NB4 (cell line): ENCODE measurements around the gene UBE2U.
"Not testable (repeated sequence)": the region's sequence is repeated elsewhere in the genome, so short reads cannot be mapped to it uniquely, and the experiment has no call there.

ENCODE experiments used
- POLR2A ChIP-seq: IDR thresholded peaks from 2 replicates; pipeline ENCODE4 v1.6.1; 2011; ENCODE audit warnings: mild to moderate bottlenecking; ENCODE audit not compliant: insufficient read length; ENCODE audit errors: extremely low read depth
- TF ChIP-seq, protein P1 (sequence below): IDR thresholded peaks from 2 replicates; pipeline ENCODE4 v1.6.1; 2011; ENCODE audit warnings: low read depth, low read length
- TF ChIP-seq, protein P2 (sequence below): IDR thresholded peaks from one replicate; pipeline ENCODE4 v1.5.1; 2012; ENCODE audit warnings: low read depth, low read length

DNA sequence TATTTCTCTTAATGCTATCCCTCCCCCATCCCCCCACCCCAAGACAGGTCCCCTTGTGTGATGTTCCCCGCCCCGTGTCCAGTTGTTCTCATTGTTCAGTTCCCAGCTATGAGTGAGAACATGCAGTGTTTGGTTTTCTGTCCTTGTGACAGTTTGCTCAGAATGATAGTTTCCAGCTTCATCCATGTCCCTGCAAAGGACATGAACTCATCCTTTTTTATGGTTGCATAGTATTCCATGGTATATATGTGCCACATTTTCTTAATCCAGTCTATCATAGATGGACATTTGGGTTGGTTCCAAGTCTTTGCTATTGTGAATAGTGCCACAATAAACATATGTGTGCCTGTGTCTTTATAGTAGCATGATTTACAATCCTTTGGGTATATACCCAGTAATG is 55.0 kb downstream of the UBE2U start:
- not testable (repeated sequence) for TF ChIP-seq POLR2A
- TF ChIP-seq, protein P1, sequence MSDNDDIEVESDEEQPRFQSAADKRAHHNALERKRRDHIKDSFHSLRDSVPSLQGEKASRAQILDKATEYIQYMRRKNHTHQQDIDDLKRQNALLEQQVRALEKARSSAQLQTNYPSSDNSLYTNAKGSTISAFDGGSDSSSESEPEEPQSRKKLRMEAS, result not testable (repeated sequence)
- TF ChIP-seq, protein P2, sequence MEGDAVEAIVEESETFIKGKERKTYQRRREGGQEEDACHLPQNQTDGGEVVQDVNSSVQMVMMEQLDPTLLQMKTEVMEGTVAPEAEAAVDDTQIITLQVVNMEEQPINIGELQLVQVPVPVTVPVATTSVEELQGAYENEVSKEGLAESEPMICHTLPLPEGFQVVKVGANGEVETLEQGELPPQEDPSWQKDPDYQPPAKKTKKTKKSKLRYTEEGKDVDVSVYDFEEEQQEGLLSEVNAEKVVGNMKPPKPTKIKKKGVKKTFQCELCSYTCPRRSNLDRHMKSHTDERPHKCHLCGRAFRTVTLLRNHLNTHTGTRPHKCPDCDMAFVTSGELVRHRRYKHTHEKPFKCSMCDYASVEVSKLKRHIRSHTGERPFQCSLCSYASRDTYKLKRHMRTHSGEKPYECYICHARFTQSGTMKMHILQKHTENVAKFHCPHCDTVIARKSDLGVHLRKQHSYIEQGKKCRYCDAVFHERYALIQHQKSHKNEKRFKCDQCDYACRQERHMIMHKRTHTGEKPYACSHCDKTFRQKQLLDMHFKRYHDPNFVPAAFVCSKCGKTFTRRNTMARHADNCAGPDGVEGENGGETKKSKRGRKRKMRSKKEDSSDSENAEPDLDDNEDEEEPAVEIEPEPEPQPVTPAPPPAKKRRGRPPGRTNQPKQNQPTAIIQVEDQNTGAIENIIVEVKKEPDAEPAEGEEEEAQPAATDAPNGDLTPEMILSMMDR, result not testable (repeated sequence)
